Measurements from ENCODE around the gene PRKCZ.

Gene PRKCZ

GRCh38 chr1:2201062-2201461 lies 150.9 kb downstream of the PRKCZ start:
- no peak for DNase-seq

GRCh38 chr1:2202008-2202575 lies 151.9 kb downstream of the PRKCZ start:
- DNase-seq: no peak

GRCh38 chr1:2202843-2203601 lies 152.8 kb downstream of the PRKCZ start:
- DNase-seq: no peak

DNA sequence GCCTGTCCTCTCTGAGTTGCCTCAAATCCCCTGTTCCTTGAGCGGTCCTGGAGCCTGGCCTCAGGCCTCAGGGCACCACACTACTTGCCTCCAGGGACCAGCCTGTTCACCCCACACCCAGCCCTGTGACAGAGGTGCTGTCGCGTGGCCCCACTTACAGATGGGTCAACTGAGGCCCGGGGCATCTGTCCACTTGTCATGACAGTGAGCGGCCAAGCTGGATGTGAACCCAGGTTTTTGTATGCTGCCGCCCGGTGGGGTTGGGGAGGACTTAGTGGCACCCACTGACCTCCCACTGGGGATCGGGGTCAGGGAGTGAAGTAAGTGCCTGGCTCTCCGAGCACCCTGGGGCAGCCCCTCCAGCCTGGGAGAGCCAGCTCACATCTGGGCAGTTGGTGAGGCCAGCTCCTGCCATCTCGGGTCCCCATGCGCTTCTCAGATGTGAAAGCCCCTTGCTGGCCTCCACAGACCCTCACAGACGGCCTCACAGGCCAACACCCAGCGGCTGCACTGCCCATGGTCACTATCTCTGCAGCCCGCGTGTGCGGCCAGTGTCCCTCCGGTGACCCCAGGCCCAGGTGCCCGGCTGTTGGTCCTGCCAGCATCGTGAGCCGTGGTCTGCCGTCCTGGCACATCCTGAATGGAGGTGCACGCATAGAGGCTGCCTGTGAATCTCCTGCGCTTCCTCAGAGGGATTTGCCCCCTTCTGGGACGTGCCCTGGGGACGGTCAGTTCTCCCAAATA lies 153.6 kb downstream of the PRKCZ start:
- DNase-seq: no peak

GRCh38 chr1:2204415-2205190 lies 154.4 kb downstream of the PRKCZ start:
- no peak for DNase-seq

DNA sequence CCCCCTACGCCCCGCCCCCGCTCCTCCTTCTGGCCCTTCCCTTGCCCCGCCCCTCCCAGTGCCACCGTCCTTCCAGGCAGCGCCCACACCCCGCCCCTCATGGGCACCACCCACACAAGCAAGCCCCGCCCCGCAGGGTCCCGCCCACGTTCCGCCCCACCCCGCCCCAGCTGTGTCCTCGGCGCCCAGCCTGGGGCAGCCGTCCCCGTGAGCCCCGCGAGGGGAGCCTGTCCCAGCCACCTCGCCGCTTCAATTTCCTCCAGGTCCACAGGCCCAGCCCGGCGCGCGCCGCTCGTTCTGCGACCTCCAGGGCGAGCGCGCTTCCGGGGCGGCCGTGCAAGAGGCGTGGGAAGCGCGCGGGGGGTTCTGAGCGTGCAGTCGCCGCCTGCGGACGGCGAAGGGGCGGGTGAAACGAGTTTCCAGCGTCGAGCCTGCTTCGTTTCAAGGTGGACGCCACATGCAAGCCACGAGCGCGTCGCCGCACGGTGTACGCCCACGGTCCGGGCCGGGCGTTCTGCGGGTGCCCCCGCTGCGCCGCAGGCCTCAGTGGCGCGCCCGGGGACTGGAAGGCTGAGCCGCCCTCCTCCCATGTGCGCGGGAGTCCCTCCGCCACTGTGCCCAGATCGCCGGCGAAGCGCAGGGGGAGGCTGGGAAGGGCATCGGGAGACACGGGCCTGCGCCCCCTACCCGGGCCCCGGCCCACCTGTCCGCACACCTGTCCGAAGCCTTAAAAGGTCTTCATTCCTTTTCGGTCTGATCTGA lies 155.2 kb downstream of the PRKCZ start:
- DNase-seq: no peak

DNA sequence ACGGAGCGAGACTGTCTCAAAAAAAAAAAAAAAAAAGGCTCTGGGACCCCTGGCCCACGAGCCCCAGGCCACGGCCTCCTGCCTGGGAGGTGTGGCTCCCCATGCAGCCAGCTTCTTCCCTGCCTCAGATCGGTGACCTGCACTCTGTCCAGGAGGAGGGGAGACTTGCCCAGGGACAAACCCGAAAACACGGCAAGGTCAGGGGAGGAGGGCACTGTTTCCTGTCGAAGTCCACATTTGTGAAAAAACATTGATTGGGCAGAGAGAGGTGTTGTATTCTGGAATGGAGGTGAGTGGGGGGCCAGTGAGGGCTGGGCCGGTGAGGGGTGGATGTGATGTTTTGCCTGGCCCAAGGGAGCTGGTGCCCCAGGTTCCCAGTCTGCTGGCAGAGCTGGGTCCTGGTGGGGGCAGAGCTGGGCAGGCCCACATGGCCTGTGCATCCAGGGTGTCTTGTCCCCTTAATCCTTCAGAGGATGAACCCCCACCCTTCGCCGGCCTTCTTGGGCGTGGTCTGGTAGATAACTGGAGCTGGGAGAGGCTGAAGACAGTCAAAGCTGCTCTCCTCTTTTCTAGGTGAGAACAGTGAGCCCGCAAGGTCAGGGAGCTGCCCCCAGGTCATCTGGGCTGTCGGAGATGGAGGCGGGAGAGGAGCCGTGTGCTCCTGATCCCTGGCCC lies 156.7 kb downstream of the PRKCZ start:
- no peak for DNase-seq

GRCh38 chr1:2208309-2209239 lies 158.4 kb downstream of the PRKCZ start:
- no peak for DNase-seq

GRCh38 chr1:2209400-2210083 lies 159.3 kb downstream of the PRKCZ start:
- no peak for DNase-seq

GRCh38 chr1:2210084-2210653 lies 160.0 kb downstream of the PRKCZ start:
- no peak for DNase-seq

DNA sequence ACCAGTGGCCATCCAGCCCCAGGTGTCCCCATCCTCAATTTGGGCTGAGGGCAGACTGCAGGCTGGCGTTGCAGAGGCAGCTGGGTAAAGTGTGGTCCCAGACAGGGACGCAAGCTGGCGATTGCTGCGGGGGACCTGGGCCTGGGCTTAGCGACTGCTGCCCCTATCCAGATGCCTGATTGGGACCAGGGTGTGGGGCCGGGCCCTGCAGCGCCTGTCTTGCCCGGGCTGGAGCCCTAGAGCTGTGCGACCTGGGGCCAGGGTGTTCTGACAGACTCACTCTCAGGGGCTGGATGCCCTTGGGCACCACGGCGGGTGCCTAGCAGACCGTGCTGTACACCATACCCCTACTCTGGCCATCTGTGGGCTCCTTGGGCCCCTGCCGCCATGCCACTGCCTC lies 160.6 kb downstream of the PRKCZ start:
- DNase-seq: no peak

DNA sequence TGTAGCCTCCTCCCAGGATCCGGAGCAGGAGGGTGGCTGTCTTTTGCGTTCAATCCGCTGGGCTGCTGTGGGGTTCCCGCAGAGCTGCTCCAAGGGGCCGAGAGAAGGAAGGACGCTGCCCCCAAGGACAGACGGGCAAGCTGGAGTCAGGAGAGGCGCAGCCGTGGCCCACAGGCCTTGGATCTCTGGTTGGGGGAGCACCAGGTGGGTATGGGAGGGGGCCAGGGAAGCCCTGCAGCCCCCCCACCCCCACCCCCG lies 162.0 kb downstream of the PRKCZ start:
- no peak for DNase-seq

- DNase-seq: no peak
Measured at GRCh38 chr1:2212532-2213491, 162.6 kb downstream of the PRKCZ start.

DNA sequence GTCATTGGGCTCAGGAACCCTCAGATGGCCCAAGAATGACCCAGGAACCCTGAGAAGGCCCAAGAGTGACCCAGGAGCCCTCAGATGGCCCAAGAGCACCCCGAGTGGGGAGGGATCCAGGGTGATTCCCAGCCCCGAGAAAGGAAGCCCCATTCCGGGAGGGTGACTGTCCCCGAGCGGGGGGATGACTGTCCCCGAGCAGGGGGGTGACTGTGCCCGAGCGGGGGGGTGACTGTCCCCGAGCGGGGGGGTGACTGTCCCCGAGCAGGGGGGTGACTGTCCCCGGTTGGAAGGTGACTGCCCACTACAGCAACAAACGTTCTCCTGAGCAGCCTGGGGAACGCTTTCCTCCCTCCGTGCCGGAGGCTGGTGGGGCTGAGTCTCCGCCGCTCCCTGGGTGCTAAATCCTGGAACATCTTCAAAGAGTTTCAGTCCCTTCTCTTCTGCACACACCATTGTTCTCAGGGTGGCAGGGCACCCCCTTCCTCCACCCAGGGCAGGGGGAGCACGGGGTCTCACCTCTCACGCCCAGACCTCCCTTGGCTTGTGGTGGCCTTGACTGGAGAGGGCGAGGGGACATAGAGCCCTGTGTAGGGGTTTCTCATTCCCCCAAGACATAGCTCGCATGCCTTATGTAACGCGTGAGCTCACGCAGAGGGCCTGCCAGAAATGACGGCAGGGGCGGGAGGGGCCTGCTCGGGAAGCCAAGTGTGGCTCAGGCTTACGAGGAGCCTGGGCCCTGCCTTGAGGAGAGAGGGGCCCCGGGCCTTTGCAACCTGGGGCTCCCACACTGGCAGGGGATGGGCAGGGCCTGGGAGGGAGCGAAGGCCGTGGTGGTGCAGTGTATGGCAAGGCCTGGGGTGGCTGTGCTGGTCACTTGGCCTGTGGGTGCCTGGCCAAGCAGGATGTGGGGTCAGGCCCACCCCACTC lies 163.6 kb downstream of the PRKCZ start:
- DNase-seq: no peak

DNA sequence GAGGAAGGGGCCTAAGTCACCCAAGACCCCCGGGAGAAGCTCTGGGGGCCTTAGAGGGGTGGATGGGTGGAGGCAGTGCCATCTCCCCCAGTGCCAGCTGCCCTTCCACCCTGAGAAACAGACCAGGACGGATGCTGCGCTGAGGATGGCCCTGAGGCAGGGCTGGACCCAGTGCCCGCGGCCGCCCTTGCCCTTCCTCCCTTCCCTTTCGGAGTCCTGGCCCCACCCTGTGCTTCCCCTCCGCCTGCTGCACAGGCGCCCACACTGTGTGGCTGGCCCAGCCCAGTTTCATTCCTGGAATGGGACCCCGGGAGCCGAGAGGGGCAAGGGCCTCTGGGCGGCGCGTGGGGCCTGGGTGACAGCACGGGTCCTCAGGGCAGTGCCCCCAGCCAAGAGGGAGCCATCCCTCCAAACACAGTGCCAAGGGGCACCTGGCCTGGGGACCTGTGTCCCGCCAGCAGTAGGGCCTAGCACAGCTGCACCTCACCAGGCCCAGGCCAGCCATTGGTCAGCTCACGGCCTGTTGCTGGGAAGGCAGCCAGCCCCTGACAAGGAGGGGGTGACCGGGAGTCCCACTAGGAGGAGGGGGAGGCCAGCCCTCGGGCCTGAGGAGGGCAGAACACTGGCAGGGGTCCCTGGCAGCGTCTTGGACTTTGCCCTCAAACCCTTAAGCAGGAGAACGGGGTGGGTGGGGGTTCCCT lies 164.5 kb downstream of the PRKCZ start:
- no peak for DNase-seq

- DNase-seq: no peak
Measured at GRCh38 chr1:2215329-2215728, 165.1 kb downstream of the PRKCZ start.
